Tibial nerve (tissue), 4 donors: ENCODE data around the gene GET3. TPM values are rescaled to one million over a fixed set of nuclear protein-coding genes. Genes with fewer than 3 reads are reported as not detected.
A peak's percentile ranks its signal among the peaks of the same experiment; 100 is the strongest.

ENCODE experiments used
- DNase-seq, 2 donors: peaks; one replicate each; pipeline ENCODE4 v3.0.0-alpha.2; 2019; ENCODE audit warnings: low spot score in 2 of 2
- H3K27ac ChIP-seq, 4 donors: fragments of 200-600 bp; sonication (generic) in 3 of 4; one replicate each; pipeline ENCODE4 v1.5.1; 2017 to 2019; ENCODE audit warnings: mild to moderate bottlenecking in 1 of 4
- H3K27me3 ChIP-seq, 2 donors: fragments of 200-600 bp; sonication (generic) in 1 of 2; one replicate each; pipeline versions ENCODE4 v1.5.1 to v1.6.0; 2017 to 2019
- H3K36me3 ChIP-seq, 3 donors: fragments of 200-600 bp; sonication (generic); one replicate each; pipeline ENCODE4 v1.5.1; 2018 to 2019
- H3K4me1 ChIP-seq, 4 donors: fragments of 200-600 bp; sonication (generic) in 3 of 4; one replicate each; pipeline ENCODE4 v1.5.1; 2017 to 2019
- H3K4me3 ChIP-seq, 4 donors: fragments of 200-600 bp; sonication (generic) in 3 of 4; one replicate each; pipeline ENCODE4 v1.5.1; 2017 to 2019; ENCODE audit warnings: mild to moderate bottlenecking in 1 of 4, moderate library complexity in 1 of 4
- H3K9me3 ChIP-seq, 4 donors: fragments of 200-600 bp; sonication (generic) in 3 of 4; one replicate each; pipeline ENCODE4 v1.5.1; 2017 to 2019
- EP300 ChIP-seq, 2 donors: sonication (generic); formaldehyde crosslinking; IDR thresholded peaks; one replicate each; pipeline ENCODE4 v1.6.1; 2017; ENCODE audit warnings: antibody characterized with exemption in 2 of 2, mild to moderate bottlenecking in 1 of 2
- POLR2A ChIP-seq, 2 donors: fragments of 450-650 bp; IDR thresholded peaks; one replicate each; pipeline ENCODE4 v1.6.1; 2017; ENCODE audit warnings: antibody characterized with exemption in 2 of 2, mild to moderate bottlenecking in 2 of 2, moderate library complexity in 2 of 2
- WGBS, 2 donors: methylation state at CpG; one replicate each; pipeline ENCODE4 v1.1.5; 2018; 5-methylcytosine and 5-hydroxymethylcytosine counted together
- total RNA-seq, 4 donors: library from RNA; depleted of rRNA; stranded (reverse); fragments of >200 nt; gene quantifications; one replicate each; pipeline ENCODE4 v1.1.0, GENCODE V29; 2016
- TF ChIP-seq, protein P1 (sequence below), 5 experiments: fragments of 200-600 bp in 3 of 5; fragments of 450-650 bp in 2 of 5; sonication (generic) in 3 of 5; IDR thresholded peaks; one replicate each; pipeline ENCODE4 v1.5.1; 2016 to 2019; ENCODE audit warnings: antibody characterized with exemption in 5 of 5, mild to moderate bottlenecking in 3 of 5, moderate library complexity in 2 of 5

The GET3 gene
- total RNA-seq, 4 donors from 2014 or later = 22.6 to 40.4 (median 36.3) TPM

GRCh38 chr19:12763100-12763499 is 25.8 kb downstream of the GET3 start:
- H3K9me3 ChIP-seq = no peaks in the 10 kb centered on the region
- TF ChIP-seq, protein P1, sequence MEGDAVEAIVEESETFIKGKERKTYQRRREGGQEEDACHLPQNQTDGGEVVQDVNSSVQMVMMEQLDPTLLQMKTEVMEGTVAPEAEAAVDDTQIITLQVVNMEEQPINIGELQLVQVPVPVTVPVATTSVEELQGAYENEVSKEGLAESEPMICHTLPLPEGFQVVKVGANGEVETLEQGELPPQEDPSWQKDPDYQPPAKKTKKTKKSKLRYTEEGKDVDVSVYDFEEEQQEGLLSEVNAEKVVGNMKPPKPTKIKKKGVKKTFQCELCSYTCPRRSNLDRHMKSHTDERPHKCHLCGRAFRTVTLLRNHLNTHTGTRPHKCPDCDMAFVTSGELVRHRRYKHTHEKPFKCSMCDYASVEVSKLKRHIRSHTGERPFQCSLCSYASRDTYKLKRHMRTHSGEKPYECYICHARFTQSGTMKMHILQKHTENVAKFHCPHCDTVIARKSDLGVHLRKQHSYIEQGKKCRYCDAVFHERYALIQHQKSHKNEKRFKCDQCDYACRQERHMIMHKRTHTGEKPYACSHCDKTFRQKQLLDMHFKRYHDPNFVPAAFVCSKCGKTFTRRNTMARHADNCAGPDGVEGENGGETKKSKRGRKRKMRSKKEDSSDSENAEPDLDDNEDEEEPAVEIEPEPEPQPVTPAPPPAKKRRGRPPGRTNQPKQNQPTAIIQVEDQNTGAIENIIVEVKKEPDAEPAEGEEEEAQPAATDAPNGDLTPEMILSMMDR (IDR thresholded peaks at IDR 0.05) = no peak
- TF ChIP-seq EP300 (IDR thresholded peaks at IDR 0.05) = no peak
- TF ChIP-seq POLR2A (IDR thresholded peaks at IDR 0.05) = no peak
- H3K27me3 ChIP-seq = no peaks in the 10 kb centered on the region
- 90 to 93% methylated on average over 7 to 9 of the region's 11 CpGs for WGBS, 2 donors
- no peak overlapping the region for H3K4me3 ChIP-seq
- H3K27ac ChIP-seq = no peak overlapping the region
- no peak for DNase-seq
- H3K4me1 ChIP-seq = peaks cover 0 to under 1% (median 0%) of the 10 kb centered on the region in 4 donors
- H3K36me3 ChIP-seq = peaks cover 0 to 35% (median 0%) of the 10 kb centered on the region in 3 donors

DNA sequence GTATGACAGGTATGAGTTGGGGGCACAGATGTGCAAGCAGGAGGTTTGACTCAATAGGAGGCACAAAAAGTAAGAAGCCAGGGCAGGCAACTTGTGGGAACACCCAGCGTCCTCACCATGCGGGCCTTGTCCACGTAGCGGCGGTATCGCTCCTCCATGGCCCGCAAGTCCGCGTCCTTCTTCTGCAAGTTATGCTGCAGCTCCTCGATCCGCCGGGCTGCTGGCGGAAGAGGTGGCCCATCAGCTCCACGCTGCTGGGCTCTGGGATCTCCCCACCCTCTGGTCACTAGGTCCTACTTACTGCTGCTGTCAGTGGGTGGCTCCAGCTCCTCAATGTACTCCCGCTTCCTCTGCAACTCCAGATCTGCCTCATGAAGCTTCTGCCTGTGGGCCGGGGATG is 27.4 kb downstream of the GET3 start:
- no peak overlapping the region for H3K4me3 ChIP-seq
- no peak for TF ChIP-seq EP300 (IDR thresholded peaks at IDR 0.05)
- no peaks in the 10 kb centered on the region for H3K27me3 ChIP-seq
- H3K36me3 ChIP-seq = peaks cover 0 to 40% (median 0%) of the 10 kb centered on the region in 3 donors
- H3K9me3 ChIP-seq = no peaks in the 10 kb centered on the region
- no peak for DNase-seq
- no peaks in the 10 kb centered on the region for H3K4me1 ChIP-seq
- 88 to 94% methylated on average over 16 of the region's 16 CpGs for whole genome bisulfite sequencing, 2 donors
- H3K27ac ChIP-seq = no peak overlapping the region

GRCh38 chr19:12766051-12766521 is 28.8 kb downstream of the GET3 start:
- Histone ChIP-seq H3K9me3 (no peaks in the 10 kb centered on the region), H3K4me3 (peak overlapping the region; percentile 0 to 48 (median 34)), H3K4me1 (no peaks in the 10 kb centered on the region), H3K27me3 (no peaks in the 10 kb centered on the region), H3K27ac (peak overlapping the region in 2 of 4 donors; percentile 28 to 52), H3K36me3 (peaks cover 0 to 49% (median 0%) of the 10 kb centered on the region in 3 donors)
- WGBS, 2 donors = 10 to 23% methylated on average over 14 to 27 of the region's 30 CpGs
- TF ChIP-seq EP300 (IDR thresholded peaks at IDR 0.05) (no peak), POLR2A (IDR thresholded peaks at IDR 0.05) (peak in 1 of 2 donors; percentile 40)
- TF ChIP-seq, protein P1 (IDR thresholded peaks at IDR 0.05) = peak; percentile 75 to 97 (median 93)
- peak; percentile 57 to 65 for DNase-seq

DNA sequence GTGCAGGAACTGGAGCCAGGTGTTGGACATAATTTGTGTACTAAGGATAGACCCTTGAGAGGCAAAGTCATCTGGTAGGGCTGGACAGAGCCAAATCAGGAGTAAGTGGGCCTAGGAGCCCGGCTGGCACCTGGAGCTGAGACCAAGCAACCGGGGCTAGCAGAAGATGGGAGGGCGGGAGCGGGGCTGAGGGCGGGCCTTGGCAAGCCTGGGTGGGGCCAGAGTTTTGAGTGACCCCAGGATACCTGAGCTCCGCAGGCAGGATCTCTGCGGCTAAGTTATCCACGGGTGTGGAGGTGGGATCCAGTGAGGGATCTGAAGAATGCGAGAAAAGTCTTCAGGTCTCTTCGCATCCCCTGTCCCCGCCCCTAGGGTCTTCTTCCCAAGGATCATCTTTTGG is 29.9 kb downstream of the GET3 start:
- Histone ChIP-seq H3K4me1 (no peaks in the 10 kb centered on the region), H3K27ac (no peak overlapping the region), H3K27me3 (no peaks in the 10 kb centered on the region), H3K9me3 (no peaks in the 10 kb centered on the region), H3K4me3 (no peak overlapping the region), H3K36me3 (peaks cover 0 to 51% (median 0%) of the 10 kb centered on the region in 3 donors)
- DNase-seq = no peak
- no peak for TF ChIP-seq EP300 (IDR thresholded peaks at IDR 0.05)
- TF ChIP-seq POLR2A (IDR thresholded peaks at IDR 0.05) = no peak
- TF ChIP-seq, protein P1 (IDR thresholded peaks at IDR 0.05) = no peak
- 91 to 92% methylated on average over 11 of the region's 11 CpGs for WGBS, 2 donors

DNA sequence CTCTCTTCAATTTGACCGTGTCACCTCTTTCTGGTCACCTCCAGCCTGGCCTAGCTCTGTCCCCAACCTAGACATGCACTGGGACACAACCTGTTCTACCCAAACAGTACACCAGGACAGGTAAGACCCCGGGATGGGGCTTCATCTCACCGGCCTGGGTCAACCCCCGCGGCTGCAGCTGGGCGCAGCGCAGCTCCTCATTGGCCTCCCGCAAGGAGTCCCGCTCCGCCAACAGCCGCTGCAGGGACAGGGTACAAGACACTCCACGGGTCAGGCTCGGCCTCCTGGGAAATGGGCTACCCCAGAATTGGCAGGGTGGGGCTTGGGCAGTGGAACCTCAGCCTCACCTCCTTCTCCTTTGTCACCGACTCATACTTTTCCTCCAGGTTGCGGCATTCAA is 30.4 kb downstream of the GET3 start:
- 89 to 93% methylated on average over 10 to 15 of the region's 15 CpGs for WGBS, 2 donors

More for the DNA sequence above, 30.4 kb downstream of the GET3 start:
- Histone ChIP-seq H3K4me1 (no peaks in the 10 kb centered on the region), H3K27ac (no peak overlapping the region), H3K4me3 (no peak overlapping the region), H3K27me3 (no peaks in the 10 kb centered on the region), H3K36me3 (peaks cover 0 to 51% (median 0%) of the 10 kb centered on the region in 3 donors), H3K9me3 (no peaks in the 10 kb centered on the region)
- no peak for DNase-seq
- TF ChIP-seq, protein P1 (IDR thresholded peaks at IDR 0.05) = no peak
- TF ChIP-seq EP300 (IDR thresholded peaks at IDR 0.05) (no peak), POLR2A (IDR thresholded peaks at IDR 0.05) (no peak)
